HCT116 (cell line): ENCODE data around the gene RPS28. TPM values are rescaled to one million over a fixed set of nuclear protein-coding genes. Genes with fewer than 3 reads are reported as not detected.
A peak's percentile ranks its signal among the peaks of the same experiment; 100 is the strongest.

Experiments
- ATAC-seq: fragments of 200-7000 bp; cut with Tn5 transposase; 2 replicates; pipeline ENCODE4 v1.9.1; 2020; ENCODE audit warnings: mild to moderate bottlenecking, moderate library complexity
- BruUV-seq: library from RNA; stranded (reverse); fragments of 400-500 nt; replicated peaks from 2 replicates; lab custom pipeline; 2021; lab: Mats Ljungman, UMichigan
- CTCF ChIA-PET: fragments of 300-600 bp; sonication (Branson Sonifier 250); formaldehyde crosslinking; loops from one replicate; lab custom pipeline; 2021; ENCODE audit warnings: antibody characterized with exemption; lab: Charles Lee
- POLR2A ChIA-PET: fragments of 300-600, 350-600 bp; sonication (Branson Sonifier 250); formaldehyde crosslinking; loops from one replicate; lab custom pipeline; 2021; ENCODE audit warnings: antibody characterized with exemption; lab: Charles Lee
- RAD21 ChIA-PET, 2 experiments: fragments of 300-600 bp; sonication (Branson Sonifier 250); formaldehyde crosslinking; loops; one replicate each; lab custom pipeline; 2023; ENCODE audit warnings: low total read pairs in 2 of 2; ENCODE audit not compliant: uncharacterized antibody in 2 of 2, unreplicated experiment in 2 of 2, low non-redundant PET in 1 of 2; lab: Charles Lee
- DNase-seq: peaks from one replicate; pipeline ENCODE4 v3.0.0-alpha.2; 2010; ENCODE audit warnings: low read depth, low spot score
- H2AFZ ChIP-seq: fragments of 200-600 bp; shearing (Covaris generic), sonication (generic); 2 replicates; pipeline ENCODE4 v1.6.1; 2017; ENCODE audit warnings: low read depth, mixed run types, mixed read lengths, antibody characterized with exemption, low read length; ENCODE audit not compliant: poor library complexity, severe bottlenecking
- H3K27ac ChIP-seq: 2 replicates; pipeline ENCODE4 v1.5.1; 2012; ENCODE audit warnings: low read depth, low read length
- H3K27me3 ChIP-seq: fragments of 200-600 bp; sonication (generic); 2 replicates; pipeline ENCODE4 v1.6.1; 2016; ENCODE audit warnings: mixed run types, low read length, mixed read lengths; ENCODE audit not compliant: insufficient read depth
- H3K36me3 ChIP-seq, 2 experiments: fragments of 200-500 bp in 1 of 2; fragments of 200-600 bp in 1 of 2; sonication (Bioruptor generic) in 1 of 2; sonication (generic) in 1 of 2; 2 replicates each; pipeline versions ENCODE4 v1.5.1 to v1.6.1; 2014 to 2016; ENCODE audit warnings: low read length in 2 of 2, inconsistent platforms in 1 of 2, mixed read lengths in 1 of 2, mixed run types in 1 of 2; ENCODE audit not compliant: insufficient read depth in 2 of 2, control insufficient read depth in 1 of 2
- H3K4me1 ChIP-seq, 2 experiments: fragments of 200-600 bp in 1 of 2; sonication (generic) in 1 of 2; 2 replicates each; pipeline versions ENCODE4 v1.5.1 to v1.6.1; 2012 to 2017; ENCODE audit warnings: low read length in 2 of 2, inconsistent platforms in 1 of 2, mild to moderate bottlenecking in 1 of 2, mixed read lengths in 1 of 2, mixed run types in 1 of 2, moderate library complexity in 1 of 2; ENCODE audit not compliant: insufficient read depth in 2 of 2, control insufficient read depth in 1 of 2
- H3K4me2 ChIP-seq: fragments of 200-600 bp; sonication (generic); 2 replicates; pipeline ENCODE4 v1.6.1; 2017; ENCODE audit warnings: mixed run types, low read length, mixed read lengths
- H3K4me3 ChIP-seq, 2 experiments: fragments of 200-600 bp in 1 of 2; sonication (generic) in 1 of 2; replicated peaks in 1 of 2; 2 replicates each; pipeline ENCODE4 v1.5.1; 2011 to 2016; ENCODE audit warnings: low read length in 2 of 2, control low read depth in 1 of 2, low read depth in 1 of 2, mild to moderate bottlenecking in 1 of 2, mixed read lengths in 1 of 2, mixed run types in 1 of 2
- H3K79me2 ChIP-seq: fragments of 200-600 bp; sonication (generic); 2 replicates; pipeline ENCODE4 v1.6.1; 2017; ENCODE audit warnings: mild to moderate bottlenecking, mixed run types, low read length, moderate library complexity, mixed read lengths; ENCODE audit not compliant: insufficient read depth
- H3K9ac ChIP-seq: fragments of 200-600 bp; sonication (generic); 2 replicates; pipeline ENCODE4 v1.6.1; 2016; ENCODE audit warnings: low read length, mixed read lengths
- H3K9me2 ChIP-seq: fragments of 200-600 bp; sonication (generic), shearing (Covaris generic); 2 replicates; pipeline ENCODE4 v1.6.1; 2017; ENCODE audit warnings: mixed run types, mild to moderate bottlenecking, moderate library complexity; ENCODE audit not compliant: insufficient read depth
- H3K9me3 ChIP-seq, 2 experiments: fragments of 200-500 bp in 1 of 2; fragments of 200-600 bp in 1 of 2; sonication (Bioruptor generic) in 1 of 2; sonication (generic) in 1 of 2; 2 replicates each; pipeline ENCODE4 v1.6.1; 2014 to 2017; ENCODE audit warnings: low read length in 2 of 2, mixed read lengths in 2 of 2, inconsistent platforms in 1 of 2, low read depth in 1 of 2, mild to moderate bottlenecking in 1 of 2, mixed run types in 1 of 2, moderate library complexity in 1 of 2; ENCODE audit not compliant: control insufficient read depth in 1 of 2, insufficient read depth in 1 of 2
- H4K20me1 ChIP-seq: fragments of 200-600 bp; sonication (generic), shearing (Covaris generic); 2 replicates; pipeline ENCODE4 v1.6.1; 2017; ENCODE audit warnings: mixed run types, mild to moderate bottlenecking, moderate library complexity; ENCODE audit not compliant: insufficient read depth
- CBX3 ChIP-seq: IDR thresholded peaks from 2 replicates; pipeline ENCODE4 v1.6.1; 2012; ENCODE audit warnings: low read depth
- EZH2 ChIP-seq: fragments of 200-600 bp; sonication (generic); IDR thresholded peaks from 2 replicates; pipeline ENCODE4 v1.6.1; 2017; ENCODE audit warnings: antibody characterized with exemption, mixed run types
- POLR2A ChIP-seq: IDR thresholded peaks from 2 replicates; pipeline ENCODE4 v1.7.0; 2011; ENCODE audit warnings: borderline replicate concordance; ENCODE audit not compliant: insufficient read depth, insufficient read length; ENCODE audit errors: extremely low read depth
- POLR2AphosphoS5 ChIP-seq: IDR thresholded peaks from 2 replicates; pipeline ENCODE4 v1.6.1; 2011; ENCODE audit warnings: mild to moderate bottlenecking, low read depth, low read length, moderate library complexity
- ZFX ChIP-seq: fragments of 450-650 bp; IDR thresholded peaks from 2 replicates; pipeline ENCODE4 v1.6.1; 2017
- intact Hi-C: fragments of 100-400 bp; cut with micrococcal nuclease; formaldehyde crosslinking; loops from 2 replicates; pipeline ENCODE4 v1.10.0; 2022
- total RNA-seq: library from RNA; stranded (reverse); gene quantifications from one replicate; pipeline ENCODE4 v1.2.1, GENCODE V29; 2021; ENCODE audit not compliant: unreplicated experiment
- TF ChIP-seq, protein P1 (sequence below): IDR thresholded peaks from 2 replicates; pipeline ENCODE4 v1.6.1; 2012

The RPS28 gene
- total RNA-seq, 1 experiment from 2014 or later: 2,379 TPM

DNA sequence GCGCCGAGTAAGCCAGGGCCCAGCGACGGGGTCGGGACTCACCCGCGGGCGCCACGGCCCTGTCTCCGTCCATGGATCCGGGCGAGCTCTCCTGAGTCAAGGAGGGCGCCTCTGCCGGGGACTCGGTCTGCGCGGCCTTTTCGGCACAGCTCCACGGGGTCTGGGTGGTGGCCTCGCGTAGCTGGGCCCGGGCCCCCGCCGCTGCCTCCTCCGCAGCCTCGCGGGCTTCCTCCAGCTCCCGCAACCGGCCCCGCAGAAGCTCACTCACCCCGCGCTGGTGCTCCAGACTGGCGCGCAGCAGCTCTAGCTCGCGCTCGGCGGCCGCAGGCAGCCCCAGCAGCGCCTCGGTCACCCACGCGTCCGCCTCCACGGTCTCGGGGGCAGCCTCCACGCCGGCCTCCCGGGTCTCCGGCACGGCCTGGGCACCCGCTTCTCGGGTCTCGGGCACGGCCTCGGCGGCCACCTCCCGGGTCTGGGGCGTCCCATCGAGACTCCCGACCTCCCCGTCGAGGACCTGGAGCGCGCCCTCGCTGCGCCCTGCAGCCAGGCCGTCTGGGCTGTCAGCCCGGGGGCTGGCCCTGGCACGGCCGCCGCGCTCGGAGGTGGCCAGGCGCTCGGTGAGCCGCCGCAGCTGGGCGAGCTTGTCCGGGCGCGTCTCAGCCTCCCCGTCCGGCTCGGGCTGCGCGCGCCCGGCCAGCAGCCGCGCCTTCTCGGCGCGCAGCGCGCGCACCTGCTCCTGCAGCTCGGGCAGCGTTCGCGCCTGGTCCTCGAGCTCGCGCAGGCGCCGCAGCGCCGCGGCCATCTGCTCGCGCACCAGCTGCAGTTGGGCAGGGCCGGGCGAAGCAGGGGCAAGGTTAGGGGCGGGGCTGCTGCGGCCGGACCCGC is 13.4 kb downstream of the RPS28 start:
- ChIA-PET CTCF (interaction anchor here (0.9 to 3.5 kb wide), 14 partner anchors 8 to 414 kb away, joined by 3 to 21 read pairs (median 4); partner anchors contain the start of genes SNAPC2 and TIMM44), RAD21 (interaction anchor here (0.6 to 0.8 kb wide), 2 partner anchors 18 to 319 kb away, joined by 3 read pairs; no protein-coding TSS in a partner anchor), POLR2A (interaction anchor here (0.6 to 4.5 kb wide), 10 partner anchors 9 to 179 kb away, joined by 3 to 37 read pairs (median 4); partner anchors contain the start of genes HNRNPM, KANK3, NDUFA7 and RAB11B)
- Histone ChIP-seq H3K4me3 (peak overlapping the region; percentile 71 to 82), H3K9me3 (no peaks in the 10 kb centered on the region), H4K20me1 (no peaks in the 10 kb centered on the region), H3K4me1 (peaks cover 18 to 31% of the 10 kb centered on the region in 2 experiments), H3K79me2 (peaks cover 15% of the 10 kb centered on the region), H3K27me3 (no peaks in the 10 kb centered on the region), H2AFZ (no peak overlapping the region), H3K4me2 (peak overlapping the region; percentile 97), H3K9ac (peak overlapping the region; percentile 90), H3K9me2 (no peaks in the 10 kb centered on the region), H3K36me3 (no peaks in the 10 kb centered on the region), H3K27ac (peak overlapping the region; percentile 100)
- TF ChIP-seq CBX3 (no peak), POLR2AphosphoS5 (peak; percentile 55), POLR2A (peak; percentile 56), EZH2 (no peak), ZFX (peak; percentile 83)
- TF ChIP-seq, protein P1, sequence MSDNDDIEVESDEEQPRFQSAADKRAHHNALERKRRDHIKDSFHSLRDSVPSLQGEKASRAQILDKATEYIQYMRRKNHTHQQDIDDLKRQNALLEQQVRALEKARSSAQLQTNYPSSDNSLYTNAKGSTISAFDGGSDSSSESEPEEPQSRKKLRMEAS: peak; percentile 67; the same call in 1 of the 2 replicates
- intact Hi-C loops: loop anchor here (10.0 kb wide), 1 partner anchor 180 kb away; no protein-coding TSS in a partner anchor
- DNase-seq (peak; percentile 82), ATAC-seq (peak; percentile 83)
- BruUV-seq: no TSS peak
